GM18951 (cell line): ENCODE data around the gene CYCS.

Source experiments
- POLR2A ChIP-seq: IDR thresholded peaks from 4 replicates; pipeline ENCODE4 v1.6.1; 2011; ENCODE audit warnings: mild to moderate bottlenecking; ENCODE audit not compliant: insufficient read length, insufficient read depth; ENCODE audit errors: extremely low read depth
- in situ Hi-C: fragments of 300-500 bp; cut with MboI; formaldehyde crosslinking; loops from one replicate; pipeline ENCODE4 v1.12.0; 2022; ENCODE audit warnings: low sequenced_read_pairs, mixed read lengths, inconsistent platforms; ENCODE audit not compliant: unreplicated experiment

CYCS gene

DNA sequence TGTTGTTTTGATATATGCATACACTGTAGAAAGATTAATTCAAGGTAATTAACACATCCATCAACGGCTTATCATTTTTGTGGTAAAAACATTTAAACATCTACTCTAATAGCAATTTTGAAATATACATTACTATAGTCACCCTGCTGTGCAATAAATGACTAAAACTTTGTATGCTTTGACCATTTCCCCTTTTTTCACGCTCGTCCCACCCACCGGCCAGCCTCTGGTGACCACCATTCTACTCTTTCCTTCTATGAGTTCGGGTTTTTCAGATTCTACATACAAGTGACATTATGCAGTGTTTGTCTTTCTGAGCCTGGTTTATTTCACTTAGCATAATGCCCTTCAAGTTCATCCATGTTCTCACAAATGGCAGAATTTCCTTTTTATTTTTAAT is 21.3 kb downstream of the CYCS start:
- in situ Hi-C loops: loop anchor here (25.0 kb wide), 1 partner anchor 791 kb away; no protein-coding TSS in a partner anchor
- no peak for TF ChIP-seq POLR2A

GRCh38 chr7:25101817-25102216 is 23.2 kb downstream of the CYCS start:
- in situ Hi-C loops: loop anchor here (25.0 kb wide), 1 partner anchor 790 kb away; no protein-coding TSS in a partner anchor

DNA sequence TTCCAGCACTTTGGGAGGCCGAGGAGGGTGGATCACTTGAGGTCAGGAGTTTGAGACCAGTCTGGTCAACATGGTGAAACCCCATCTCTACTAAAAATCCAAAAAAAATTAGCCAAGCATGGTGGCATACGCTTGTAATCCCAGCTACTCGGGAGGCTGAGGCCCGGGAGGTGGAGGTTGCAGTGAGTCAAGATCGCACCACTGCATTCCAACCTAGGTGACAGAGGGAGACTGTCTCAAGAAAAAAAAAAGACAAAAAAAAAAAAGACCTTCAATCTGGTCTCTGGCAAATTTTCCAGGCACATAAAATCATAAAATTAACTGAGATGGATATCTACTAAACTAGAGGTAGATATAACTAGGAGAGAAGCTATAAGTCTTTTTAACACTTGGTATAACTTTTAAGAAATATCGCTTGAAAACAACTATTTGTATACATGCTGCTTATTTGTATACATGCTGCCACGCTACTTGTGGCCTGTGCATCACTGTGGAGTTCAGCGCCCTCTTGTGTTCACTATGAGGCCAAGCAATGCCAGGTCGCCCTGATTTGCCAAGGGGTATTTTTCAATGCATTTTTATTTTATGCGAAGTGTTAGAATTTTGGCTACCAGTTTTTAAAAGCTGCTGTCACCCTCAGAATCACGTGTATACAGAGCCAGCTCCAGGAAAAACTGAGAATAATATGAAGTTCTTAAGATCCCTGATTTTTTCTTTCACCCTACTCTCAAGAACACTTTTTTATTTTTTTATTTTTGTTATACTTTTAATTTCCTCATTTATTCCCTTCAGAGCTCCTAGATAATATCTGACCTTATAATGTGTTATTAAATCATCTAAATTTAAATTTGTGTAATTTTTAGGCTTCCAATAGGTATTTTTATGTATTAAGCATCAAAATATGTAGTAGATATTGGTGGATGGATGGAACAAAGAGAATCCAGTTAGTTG is 26.7 kb downstream of the CYCS start:
- in situ Hi-C loops: loop anchor here (25.0 kb wide), 1 partner anchor 511 kb away; no protein-coding TSS in a partner anchor
- no peak for TF ChIP-seq POLR2A

More at GRCh38 chr7:25101817-25102216, 23.2 kb downstream of the CYCS start:
- TF ChIP-seq POLR2A: no peak

DNA sequence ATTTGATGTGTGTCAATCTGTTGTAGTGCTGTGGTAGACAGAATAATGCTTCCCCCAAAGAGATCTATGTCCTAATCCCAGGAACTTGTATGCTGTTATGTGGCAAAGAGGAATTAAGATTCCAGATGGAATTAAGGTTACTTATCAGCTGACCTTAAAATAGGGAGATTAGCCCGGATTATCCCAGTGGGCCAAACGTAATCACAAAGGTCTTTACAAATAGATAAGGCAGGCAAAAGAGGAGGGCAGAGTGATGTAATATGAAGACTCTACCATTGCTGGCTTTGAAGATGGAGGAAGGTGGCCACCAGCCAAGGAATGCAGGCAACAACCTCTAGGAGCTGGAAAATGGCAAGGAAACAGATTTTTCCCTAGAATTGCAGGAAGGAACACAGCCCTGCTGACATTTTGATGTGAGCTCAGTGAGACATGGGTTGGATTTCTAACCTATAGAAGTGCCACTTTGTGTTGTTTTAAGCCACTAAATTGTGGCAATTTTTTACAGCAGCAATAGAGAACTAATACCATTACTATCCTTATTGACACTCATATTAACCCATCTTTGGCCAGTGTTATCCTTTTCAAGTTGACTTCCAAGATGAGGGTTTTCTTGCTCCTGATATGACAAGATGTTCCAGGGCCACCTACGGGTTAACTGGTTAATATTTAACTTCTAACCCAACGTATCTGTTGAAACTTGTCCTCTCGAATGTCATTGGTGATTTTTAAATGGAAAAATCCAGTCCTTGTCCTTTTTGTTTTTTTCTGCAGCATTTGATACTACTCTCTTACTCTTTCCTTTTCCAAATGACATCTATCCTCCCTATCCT is 29.3 kb downstream of the CYCS start:
- no peak for TF ChIP-seq POLR2A
- in situ Hi-C loops: loop anchor here (25.0 kb wide), 1 partner anchor 508 kb away; no protein-coding TSS in a partner anchor

DNA sequence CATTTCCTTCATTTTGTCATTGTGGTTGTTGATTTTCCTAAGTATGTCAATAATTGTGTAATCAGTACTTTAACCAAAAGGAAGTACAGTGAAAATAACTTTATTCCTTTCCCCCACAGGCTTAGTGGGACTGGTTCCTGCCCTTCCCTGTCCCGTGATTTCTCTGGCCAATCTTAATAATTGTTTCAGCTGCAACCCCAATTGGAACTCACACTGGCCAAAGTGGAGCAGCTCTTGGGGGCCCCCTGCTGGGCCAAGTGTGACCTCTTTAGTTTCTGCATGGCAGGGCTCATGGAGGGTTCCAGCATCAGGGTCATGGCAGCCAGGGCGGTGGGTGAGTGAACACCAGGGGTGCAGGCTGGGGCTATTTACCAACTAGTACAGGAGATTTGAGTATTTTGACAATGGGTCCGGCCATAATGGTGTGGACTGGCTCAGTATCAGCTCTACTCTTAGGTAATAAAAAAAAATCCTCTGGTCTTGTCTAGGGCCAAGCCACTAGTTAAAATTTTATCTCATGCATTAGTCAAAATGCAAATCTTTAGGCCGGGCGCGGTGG is 31.7 kb downstream of the CYCS start:
- no peak for TF ChIP-seq POLR2A
- in situ Hi-C loops: loop anchor here (5.0 to 25.0 kb wide), 2 partner anchors 276 to 506 kb away; no protein-coding TSS in a partner anchor

DNA sequence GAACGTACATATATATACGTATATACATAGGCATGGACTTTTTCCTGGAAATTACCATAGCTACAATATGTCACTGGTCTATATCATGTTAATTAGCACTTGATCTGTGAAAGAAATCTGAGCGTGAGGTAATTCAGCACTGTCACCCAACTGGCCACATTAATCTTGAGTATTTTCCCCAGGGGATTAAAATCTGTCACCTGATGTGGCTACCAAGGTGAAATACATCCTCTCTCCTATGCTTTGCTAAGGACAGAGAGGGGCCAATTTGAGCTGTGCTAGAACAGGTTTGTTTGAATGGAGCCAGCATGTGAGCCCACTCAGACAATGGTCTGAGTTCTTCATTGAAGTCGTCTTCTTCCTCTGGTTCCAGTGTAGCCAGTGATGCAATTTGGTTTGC is 33.3 kb downstream of the CYCS start:
- in situ Hi-C loops: loop anchor here (5.0 to 25.0 kb wide), 2 partner anchors 274 to 504 kb away; no protein-coding TSS in a partner anchor
- TF ChIP-seq POLR2A: no peak

DNA sequence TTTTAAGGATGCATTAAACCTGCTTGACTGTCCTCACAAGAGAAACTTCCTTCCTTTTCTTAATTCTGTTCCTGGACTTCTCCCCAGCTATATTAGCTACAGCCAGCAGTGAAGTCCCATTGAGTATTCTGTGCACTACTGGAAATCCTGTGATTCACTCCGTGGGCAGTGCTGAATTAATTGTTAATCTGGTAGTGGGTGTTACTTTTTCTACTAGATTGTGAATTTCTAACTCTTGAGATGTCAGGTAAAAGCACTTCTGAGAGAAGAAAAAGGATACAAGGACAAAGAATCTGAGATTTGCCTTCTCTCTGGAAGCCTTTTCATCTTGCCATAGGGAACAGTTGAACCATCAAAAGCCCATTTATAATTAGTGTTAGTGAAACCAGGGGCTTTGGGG is 33.9 kb downstream of the CYCS start:
- in situ Hi-C loops: loop anchor here (5.0 to 25.0 kb wide), 2 partner anchors 274 to 504 kb away; no protein-coding TSS in a partner anchor
- no peak for TF ChIP-seq POLR2A

DNA sequence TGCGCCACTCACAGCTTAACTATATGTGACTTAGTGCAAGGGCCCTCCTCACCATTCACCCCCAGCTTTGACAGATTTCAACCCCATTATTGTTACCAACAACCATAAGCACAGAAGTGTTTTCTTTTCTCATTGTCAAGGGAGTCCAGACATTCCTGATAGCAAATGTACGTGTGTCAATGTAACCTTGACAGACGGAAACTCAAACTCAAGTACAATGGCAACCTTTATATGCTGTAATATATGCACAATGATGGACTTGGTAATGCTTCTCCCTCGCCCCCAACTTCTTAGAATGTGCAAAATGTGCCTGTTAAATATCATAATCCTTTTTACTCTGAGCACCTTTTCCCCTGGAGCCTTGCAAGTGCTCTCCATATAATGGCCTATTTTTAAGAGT is 34.7 kb downstream of the CYCS start:
- in situ Hi-C loops: loop anchor here (5.0 to 25.0 kb wide), 2 partner anchors 273 to 503 kb away; no protein-coding TSS in a partner anchor
- no peak for TF ChIP-seq POLR2A

DNA sequence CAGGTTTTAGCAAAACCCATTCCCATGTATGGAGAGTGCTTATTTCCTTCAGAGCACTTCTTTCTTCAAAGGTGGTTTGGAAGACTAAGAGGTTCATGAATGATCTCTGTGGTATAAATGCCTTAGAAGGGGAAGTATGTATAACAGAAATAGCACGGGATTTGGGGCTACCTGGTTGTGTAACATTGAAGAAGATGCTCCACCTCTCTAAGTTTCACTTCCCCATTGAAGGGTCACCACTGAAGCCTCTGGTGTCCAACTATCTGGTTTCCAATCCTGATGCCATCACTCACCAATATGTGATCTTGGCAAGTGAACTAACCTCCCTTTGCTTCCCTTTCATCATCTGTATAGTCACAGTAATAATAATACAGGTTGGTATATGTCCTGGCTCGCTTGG is 37.2 kb downstream of the CYCS start:
- in situ Hi-C loops: loop anchor here (25.0 kb wide), 1 partner anchor 501 kb away; no protein-coding TSS in a partner anchor
- no peak for TF ChIP-seq POLR2A

- no peak for TF ChIP-seq POLR2A
- in situ Hi-C loops: loop anchor here (25.0 kb wide), 1 partner anchor 498 kb away; no protein-coding TSS in a partner anchor
Measured at GRCh38 chr7:25084821-25085220, 40.2 kb downstream of the CYCS start.

DNA sequence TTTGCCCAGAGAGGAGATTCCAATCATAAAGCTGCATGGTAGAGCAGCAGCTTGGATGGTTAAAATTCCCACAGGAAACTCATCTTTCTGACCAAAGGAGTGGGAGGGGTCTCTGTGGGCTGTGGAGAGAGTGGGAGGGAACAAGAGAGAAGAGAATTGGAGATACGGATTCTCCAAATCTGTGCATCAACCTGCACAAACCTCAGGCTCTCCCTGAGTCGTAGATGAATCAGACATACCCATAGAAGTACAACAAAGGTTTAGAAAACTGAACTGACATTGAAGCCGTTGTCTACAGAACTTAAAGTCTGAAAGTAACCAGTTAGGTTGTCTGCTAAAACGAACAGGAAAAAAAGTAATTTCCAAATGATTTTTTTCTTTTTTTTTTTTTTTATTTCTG is 41.9 kb downstream of the CYCS start:
- in situ Hi-C loops: loop anchor here (25.0 kb wide), 1 partner anchor 496 kb away; no protein-coding TSS in a partner anchor
- TF ChIP-seq POLR2A: no peak

DNA sequence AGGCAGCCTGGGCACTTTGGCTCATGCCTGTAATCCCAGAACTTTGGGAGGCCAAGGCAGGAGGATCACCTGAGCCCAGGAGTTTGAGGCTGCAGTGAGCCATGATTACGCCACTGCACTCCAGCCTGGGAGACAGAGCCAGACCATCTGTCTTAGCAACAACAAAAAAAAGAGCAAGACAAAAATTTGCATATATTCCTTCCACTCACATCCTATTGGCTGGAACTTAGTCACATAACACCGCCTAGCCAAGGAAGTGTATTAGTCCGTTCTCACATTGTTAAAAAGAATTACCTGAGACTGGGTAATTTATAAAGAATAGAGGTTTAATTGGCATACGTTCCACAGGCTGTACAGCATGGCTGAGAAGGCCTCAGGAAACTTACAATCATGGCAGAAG is 43.0 kb downstream of the CYCS start:
- in situ Hi-C loops: loop anchor here (25.0 kb wide), 1 partner anchor 495 kb away; no protein-coding TSS in a partner anchor
